Fibroblast of skin of right biceps (primary cell): ENCODE results near the gene UNC93A.
"Not testable (repeated sequence)": the region's sequence is repeated elsewhere in the genome, so short reads cannot be mapped to it uniquely, and the experiment has no call there.

ENCODE experiments used
- DNase-seq: peaks from one replicate; pipeline ENCODE4 v3.0.0-alpha.2; 2013

Gene UNC93A

GRCh38 chr6:167290786-167291622 lies at the start of gene UNC93A:
Gene UNC93A, plus strand, starts transcription at chr6:167291315. Its CDS starts 175 bp downstream, at chr6:167291490.
- no peak for DNase-seq

- DNase-seq = not testable (repeated sequence)
Observed at GRCh38 chr6:167241321-167242134, 49.6 kb upstream of the UNC93A start.

DNA sequence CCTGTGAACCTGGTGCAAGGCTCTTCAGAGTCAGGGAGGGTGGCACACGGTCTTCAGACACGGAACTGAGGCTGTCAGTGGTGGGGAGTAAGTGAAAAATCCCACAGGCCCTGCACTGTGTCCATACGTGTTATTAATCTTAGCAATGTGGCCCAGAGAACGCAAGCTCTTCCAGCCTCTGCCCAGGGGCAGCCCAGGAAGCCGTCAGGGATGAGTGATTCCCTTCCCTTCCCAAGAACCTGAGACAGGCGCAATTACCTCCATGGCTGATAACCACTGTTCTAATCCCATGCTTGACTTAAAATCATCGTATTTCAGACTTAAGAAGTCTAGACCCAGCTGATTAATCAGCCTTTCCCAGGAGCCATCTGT lies 49.0 kb upstream of the UNC93A start:
- not testable (repeated sequence) for DNase-seq

GRCh38 chr6:167242511-167243051 lies 48.5 kb upstream of the UNC93A start:
- not testable (repeated sequence) for DNase-seq

- no peak for DNase-seq
Observed at GRCh38 chr6:167244064-167244960, 46.8 kb upstream of the UNC93A start.

DNA sequence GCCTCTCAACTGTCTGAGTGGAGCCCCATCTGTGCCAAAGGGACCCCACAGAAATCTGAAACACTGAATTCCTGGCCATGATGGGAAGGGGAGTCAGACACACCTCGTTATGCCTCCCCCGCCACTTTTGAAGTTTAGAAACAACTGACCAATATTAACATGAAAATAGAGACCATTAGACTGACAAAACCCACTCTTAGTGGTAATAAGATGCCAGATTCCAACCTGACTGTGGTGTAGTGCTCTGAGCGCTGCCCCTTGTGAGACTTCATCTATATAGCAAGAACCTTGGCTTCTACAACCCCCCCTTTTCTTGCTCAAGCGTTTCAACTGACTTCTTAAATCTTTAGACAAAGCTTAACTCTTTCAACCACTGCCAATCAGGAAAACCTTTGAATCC lies 46.1 kb upstream of the UNC93A start:
- DNase-seq = no peak

DNA sequence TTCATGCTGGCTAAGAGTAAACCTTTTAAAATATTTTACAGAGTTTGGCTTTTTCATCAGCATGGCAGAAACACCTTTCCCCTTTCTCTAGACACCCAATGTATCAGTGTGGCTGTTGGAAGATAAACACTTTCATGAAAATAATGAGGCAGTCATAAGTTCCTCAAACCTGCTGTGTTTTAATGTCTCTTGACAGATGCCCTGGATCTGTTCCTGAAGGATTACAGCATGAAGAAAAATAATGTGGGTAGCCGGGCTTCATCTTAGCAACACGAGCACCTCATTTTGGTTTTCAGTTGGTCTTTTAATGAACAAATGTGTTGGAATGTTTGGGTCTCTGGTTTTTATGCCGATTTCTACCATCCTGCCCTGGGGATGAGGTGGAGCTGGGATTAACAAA lies 45.5 kb upstream of the UNC93A start:
- no peak for DNase-seq

DNA sequence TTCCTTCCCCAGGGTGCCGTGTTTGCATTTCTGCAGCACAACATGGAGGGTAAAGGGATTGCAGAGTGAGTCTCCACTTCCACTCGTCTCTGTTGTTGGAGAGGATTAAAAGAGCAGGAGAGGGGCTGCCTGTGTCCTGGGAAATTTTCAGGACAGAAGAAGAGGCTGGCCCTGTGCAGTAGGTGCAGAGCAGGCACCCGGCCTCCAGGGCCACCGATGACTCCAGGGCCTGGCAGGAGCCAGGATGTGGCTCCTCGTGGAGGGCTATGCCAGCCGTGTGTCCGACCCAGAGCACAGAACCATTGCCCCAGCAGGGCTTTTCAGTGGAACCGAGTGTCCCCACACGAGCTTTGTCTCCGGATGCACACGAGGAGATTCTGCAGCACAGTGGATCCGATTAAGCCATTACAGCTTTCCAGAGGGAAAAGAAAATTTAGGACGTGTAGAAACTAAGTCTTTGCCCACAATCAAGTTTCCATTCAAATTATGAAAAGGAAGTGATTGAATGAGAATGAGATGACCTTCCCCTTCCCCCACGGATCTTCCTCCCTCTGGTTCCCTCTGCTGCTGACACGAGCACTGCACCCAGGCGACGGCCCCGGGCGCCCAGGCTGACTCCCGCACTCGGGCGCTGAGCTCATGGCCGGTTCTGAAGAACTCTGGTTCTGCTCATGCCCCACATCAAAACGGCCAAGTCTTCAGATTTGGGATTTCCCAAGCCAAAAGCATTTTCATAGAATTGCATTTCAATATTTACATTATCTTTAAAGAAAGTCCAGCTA lies 43.1 kb upstream of the UNC93A start:
- no peak for DNase-seq

GRCh38 chr6:167248878-167249455 lies 42.1 kb upstream of the UNC93A start:
- not testable (repeated sequence) for DNase-seq

- DNase-seq = no peak
Observed at GRCh38 chr6:167252271-167252670, 38.8 kb upstream of the UNC93A start.

GRCh38 chr6:167255918-167256553 lies 35.1 kb upstream of the UNC93A start:
- no peak for DNase-seq

DNA sequence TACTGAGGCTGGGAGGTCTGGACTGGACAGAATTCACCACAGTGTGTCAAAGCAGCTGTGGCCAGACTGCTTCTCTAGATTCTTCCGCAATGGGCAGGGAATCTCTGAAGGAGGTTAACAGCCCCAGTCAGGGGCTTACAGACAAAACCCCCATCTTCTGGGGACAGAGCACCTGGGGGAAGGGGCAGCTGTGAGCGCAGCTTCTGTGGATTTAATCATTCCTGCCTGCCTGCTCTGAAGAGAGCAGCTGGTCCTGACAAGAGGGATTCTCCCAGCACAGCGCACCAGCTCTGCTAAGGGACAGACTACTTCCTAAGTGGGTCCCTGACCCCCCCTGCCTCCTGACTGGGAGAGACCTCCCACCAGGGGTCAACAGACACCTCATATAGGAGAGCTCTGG lies 32.5 kb upstream of the UNC93A start:
- DNase-seq = no peak

GRCh38 chr6:167266057-167266829 lies 24.9 kb upstream of the UNC93A start:
- DNase-seq = not testable (repeated sequence)

GRCh38 chr6:167266830-167267555 lies 24.1 kb upstream of the UNC93A start:
- no peak for DNase-seq

DNA sequence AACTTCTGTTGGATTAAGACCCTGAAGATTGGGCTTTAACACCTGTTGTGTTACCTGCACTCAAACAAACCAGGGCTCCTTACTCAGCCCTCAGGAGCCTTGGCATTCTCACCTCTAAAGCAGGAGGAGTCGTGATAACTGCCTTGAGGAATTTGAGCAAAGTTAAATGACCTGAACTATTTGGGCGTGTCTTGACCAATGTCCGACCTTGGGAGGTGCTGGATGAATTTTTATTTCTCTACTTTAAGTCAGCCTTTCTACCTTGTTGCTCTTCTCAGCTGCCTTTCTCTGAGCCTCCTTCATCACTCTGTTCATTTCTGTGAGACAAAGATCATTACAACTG lies 23.6 kb upstream of the UNC93A start:
- DNase-seq = not testable (repeated sequence)

DNA sequence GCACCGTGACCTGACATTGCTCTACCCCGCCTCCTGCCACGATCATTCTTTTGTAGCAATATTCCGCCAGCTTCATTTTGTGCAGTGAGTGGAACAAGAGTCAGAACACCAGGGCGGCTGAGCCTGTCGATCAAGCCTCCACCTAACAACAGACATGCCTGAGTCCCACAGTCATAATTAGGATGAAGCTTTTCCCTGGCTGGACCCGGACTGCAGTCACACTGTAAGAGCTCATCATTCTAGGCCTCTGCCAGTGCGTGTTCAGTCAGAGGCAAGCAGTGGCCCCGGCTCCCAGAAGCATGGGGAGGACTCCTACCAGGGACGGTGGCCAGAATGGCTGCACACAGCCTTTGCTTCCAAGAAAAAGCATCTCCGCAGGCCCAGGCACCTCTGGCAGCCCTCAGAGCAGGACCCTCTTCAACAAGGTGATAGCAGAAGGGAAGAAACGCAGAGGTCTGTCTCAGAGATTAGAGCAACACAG lies 23.2 kb upstream of the UNC93A start:
- DNase-seq = no peak

DNA sequence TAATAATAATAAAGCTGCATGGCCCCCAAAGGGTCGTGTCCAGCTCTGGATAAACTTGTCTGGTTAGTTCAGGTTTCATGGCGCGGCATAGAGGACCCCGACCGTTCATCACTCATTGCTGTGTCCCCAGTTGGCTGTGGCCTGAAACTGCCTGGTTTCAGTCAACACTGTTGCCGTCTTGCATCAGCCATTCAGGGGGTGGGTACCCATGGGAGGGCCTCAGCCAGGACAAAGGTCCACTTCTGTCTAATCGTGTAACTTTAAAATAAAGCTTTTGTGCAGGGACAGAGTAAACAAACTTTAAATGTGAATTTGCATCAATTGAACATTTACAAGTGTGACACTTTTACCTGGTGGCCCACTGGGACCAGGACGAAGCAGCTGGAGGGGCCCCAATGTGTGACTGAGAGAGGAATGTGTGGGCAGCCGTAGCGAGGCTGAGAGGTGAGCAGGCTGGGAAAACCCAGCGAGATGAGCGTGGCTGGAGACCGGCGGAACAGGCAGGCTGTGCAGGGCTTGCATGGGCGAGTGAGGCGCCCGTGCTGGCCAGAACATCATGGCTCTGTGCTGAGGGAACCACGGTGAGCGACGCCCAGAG lies 22.3 kb upstream of the UNC93A start:
- DNase-seq = no peak

GRCh38 chr6:167270499-167271311 lies 20.4 kb upstream of the UNC93A start:
- DNase-seq = no peak
